WI38 (cell line): ENCODE measurements around the gene ARHGAP35.
"Not testable (repeated sequence)": the region's sequence is repeated elsewhere in the genome, so short reads cannot be mapped to it uniquely, and the experiment has no call there.

Source experiments
- H3K4me3 ChIP-seq: 2 replicates; pipeline ENCODE4 v1.5.1; 2011; ENCODE audit warnings: low read depth, mild to moderate bottlenecking, control low read depth, low read length
- TF ChIP-seq, protein P1 (sequence below): IDR thresholded peaks from 2 replicates; pipeline ENCODE4 v1.5.1; 2012; ENCODE audit warnings: low read depth, mild to moderate bottlenecking, control low read depth, low read length

The ARHGAP35 gene

DNA sequence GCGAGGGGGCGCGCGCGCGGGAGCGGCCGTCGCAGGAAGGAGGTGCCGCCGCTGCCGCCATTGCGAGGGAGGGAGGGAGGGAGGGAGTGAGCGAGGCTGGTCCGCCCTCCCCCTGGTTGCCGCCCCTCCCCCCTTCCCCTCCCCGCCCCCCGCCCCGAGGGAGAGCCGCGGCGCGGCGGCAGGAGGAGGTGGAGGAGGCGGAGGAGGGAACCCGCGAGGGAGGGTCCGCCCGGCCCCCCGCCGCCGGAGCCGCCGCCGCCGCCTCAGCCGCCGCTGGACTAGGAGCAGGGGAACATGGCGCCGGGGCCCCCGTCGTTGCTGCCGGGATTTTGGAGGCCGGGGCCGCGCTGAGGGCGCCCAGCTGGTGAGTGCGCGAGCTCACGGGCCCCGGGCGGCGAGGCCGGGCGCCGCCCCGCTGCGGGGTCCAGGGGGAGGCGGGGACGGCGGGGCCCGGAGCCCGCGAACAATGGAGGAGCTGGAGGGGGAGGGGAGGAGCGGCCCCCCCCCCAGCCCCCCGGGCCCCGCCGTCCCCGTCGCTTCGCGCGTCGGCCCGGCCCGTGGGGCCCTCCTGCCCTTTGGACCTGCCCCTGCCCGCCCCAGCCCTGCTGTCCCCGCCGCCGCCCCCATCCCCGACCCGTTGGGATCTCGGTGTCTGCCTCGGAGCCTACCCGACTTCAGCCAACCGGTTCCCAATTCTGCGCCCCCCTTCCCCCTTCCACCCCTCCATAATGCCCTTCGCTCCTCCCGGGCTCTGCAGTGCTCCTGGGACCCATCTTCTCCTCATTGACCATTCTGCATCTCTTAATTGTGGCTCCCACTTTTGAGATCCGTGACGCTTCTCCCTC, at the start of gene ARHGAP35:
Gene ARHGAP35 (plus strand): TSS at position 152 of the 845 bp plus-strand sequence. CDS start 57,679 bp downstream, outside the sequence.
- peak within 1 kb of the TSS; percentile 70 for H3K4me3 ChIP-seq
- TF ChIP-seq, protein P1, sequence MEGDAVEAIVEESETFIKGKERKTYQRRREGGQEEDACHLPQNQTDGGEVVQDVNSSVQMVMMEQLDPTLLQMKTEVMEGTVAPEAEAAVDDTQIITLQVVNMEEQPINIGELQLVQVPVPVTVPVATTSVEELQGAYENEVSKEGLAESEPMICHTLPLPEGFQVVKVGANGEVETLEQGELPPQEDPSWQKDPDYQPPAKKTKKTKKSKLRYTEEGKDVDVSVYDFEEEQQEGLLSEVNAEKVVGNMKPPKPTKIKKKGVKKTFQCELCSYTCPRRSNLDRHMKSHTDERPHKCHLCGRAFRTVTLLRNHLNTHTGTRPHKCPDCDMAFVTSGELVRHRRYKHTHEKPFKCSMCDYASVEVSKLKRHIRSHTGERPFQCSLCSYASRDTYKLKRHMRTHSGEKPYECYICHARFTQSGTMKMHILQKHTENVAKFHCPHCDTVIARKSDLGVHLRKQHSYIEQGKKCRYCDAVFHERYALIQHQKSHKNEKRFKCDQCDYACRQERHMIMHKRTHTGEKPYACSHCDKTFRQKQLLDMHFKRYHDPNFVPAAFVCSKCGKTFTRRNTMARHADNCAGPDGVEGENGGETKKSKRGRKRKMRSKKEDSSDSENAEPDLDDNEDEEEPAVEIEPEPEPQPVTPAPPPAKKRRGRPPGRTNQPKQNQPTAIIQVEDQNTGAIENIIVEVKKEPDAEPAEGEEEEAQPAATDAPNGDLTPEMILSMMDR = no peak

DNA sequence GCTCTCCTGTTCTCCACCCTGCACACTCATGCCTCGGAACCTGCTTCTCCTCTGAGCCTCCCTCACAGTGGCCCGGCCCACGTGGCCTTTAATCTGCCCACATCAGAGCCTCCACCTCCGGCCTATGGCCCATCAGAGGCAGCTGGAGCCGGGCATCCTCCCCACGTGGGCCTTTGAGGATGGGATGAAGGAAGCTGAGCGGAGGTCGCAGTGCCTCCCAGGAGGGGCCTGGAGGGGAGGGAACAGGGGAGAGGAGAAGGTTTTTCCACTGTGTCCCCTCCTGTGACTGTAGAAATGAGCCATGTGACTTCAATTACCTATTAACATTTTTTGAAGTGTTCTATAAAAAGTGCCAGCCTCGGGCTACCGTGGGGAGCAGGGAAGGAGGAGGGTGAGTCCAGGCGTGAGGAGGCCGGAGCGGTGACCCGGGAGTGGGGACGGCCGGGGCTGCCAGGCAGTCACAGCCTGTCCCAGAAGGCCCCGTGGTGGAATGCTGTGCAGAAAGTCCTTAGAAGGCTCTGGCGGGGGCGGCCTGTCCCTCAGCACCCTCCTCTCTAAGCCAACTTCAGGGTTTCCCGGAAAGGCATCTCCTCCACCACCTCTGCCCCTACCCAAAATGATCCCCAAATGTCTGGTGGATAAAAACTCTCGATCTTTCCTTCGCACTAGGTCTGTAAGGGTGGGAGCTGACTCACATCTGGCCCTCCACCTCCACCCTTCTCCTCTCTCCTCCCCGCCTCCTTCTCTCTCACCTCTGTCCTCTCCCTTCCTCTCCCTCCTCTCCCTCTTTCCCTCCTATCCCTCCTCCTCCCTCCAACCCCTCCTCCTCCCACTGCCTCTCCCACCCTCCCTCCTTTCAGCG, 47.6 kb upstream of the ARHGAP35 start:
- H3K4me3 ChIP-seq = no peak overlapping the region
- TF ChIP-seq, protein P1 = no peak

DNA sequence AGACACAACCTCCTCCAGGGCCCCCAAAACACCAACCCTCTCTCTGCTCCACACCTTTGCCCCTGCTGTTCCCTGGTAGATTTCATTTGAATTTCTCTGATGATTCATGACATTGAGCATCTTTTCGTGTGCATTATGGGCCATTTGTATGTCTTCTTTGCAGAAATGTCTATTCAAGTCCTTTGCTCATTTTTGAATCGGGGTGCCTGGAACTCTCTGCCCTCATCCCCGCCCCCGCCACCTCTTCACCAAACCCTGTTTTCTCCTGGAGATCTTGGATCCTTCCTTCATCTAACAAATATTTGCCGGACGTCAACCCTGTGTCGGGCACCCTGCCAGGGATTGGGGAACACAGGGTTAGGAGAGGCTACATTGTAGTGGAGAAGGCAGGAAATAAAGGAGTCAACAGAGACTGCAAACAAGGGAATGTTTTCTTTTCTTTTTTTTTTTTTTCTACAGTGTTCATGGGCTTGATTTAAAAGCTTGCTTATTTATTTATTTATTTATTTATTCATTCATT, 46.9 kb upstream of the ARHGAP35 start:
- H3K4me3 ChIP-seq = no peak overlapping the region
- TF ChIP-seq, protein P1 = no peak

DNA sequence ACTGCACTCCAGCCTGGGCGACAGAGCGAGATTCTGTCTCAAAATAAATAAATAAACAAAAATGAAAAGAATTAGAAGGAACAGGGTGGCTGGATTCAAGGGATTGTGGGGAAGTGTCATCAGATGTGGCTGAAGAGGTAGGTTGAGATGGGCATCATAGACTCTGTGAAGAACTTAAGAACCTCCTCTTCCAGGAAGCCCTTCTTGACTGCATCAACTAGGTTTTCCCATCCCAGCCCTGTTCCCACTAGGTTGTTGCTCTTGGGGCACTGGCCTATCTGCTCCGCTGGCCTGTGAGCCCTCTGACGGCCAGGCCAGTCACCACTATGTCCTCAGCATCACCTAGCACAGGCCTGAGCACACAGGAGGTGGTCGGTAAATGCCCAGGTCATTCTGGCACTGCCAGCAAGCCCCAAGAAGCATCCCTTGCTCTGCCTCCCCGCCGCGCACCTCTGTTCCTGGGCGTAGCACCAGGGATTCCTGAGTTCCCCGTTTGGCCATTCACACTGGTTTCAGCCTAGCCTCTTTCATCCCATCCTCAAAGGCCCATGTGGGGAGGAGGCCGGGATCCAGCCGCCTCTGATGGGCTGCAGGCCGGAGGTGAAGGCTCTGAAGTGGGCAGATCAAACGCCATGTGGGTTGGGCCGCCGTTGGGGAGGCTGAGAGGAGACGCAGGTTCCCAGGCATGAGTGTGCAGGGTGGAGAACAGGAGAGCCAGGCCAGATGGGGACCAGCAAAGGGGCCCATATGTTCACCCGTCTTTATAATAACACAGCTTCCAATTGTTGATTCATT, 44.8 kb upstream of the ARHGAP35 start:
- no peak overlapping the region for H3K4me3 ChIP-seq
- TF ChIP-seq, protein P1 = no peak

DNA sequence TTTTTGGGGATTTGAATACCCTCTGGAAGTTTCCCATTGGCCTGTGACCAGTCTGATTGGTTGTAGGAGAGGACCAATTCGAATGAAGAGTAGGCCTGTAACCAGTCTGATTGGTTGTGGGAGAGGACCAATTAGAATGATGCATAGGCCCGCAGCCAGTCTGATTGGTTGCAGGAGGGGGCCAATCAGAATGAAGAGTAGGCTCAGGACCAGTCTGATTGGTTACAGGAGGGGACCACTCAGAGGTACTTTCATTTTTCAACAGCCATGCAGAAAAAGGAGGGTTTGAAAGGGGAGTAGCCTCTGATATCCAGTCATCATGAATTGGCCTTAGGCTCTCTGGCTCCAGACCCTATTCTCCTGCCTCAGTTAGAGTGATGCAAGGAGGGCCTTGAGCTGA, 42.0 kb upstream of the ARHGAP35 start:
- H3K4me3 ChIP-seq = no peak overlapping the region
- TF ChIP-seq, protein P1 = no peak

DNA sequence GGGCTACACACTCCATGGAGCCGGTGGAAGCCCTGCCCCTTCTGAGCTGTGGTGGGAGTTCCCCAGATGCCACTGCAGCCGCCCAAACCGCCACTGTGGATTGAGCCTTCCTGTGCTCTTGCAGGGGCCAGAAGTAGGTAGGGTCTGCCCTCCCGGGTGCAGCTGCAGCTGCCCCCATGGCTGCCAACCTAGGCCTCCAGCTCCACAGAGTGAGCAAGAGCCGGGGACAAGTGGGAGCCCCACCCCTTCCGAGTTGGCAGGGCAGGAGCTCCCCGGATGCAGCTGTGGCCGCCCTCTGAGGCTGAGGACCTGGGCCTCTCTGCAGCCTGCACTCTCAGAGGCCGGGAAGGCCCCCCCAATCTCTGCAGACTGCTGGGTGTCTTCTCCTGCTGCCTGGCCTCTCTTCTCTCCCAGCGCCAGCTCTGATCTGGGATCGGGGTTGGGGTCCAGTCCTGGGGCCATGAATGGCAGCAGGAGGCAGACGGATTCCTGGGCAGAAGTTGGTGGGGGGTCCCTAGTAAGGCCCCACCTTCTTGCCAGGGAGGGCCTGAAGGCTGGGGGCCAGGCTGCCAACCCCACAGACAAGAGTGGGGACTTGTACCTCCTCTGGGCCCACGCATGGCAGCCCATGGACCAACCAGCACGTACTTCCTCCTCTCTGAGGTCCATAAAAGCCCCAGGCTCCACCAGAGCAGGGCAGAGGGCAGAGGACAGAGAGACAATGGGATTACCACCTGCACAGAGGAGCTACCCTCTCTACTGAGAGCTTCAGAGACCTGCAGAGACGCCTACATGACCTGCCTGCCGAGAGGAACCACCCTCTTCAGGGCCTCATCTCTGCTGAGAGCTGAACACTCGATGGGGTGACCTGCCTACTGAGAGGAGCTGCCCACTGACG, 39.0 kb upstream of the ARHGAP35 start:
- TF ChIP-seq, protein P1 = no peak
- H3K4me3 ChIP-seq = no peak overlapping the region

DNA sequence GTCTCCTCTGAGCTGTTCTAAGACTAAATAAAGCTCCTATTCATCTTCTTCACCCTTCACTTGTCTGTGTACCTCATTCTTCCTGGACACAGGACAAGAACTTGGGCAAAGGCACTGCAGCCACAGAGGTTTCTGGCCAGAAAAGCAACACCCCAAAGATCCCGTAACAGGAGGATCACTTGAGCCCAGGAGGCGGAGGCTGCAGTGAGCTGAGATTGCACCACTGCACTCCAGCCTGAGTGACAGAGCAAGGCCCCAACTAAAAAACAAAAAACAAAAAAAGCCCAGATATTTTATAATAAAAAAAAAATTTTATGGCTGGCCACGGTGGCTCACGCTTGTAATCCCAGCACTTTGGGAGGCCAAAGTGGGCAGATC, 38.4 kb upstream of the ARHGAP35 start:
- H3K4me3 ChIP-seq = not testable (repeated sequence)
